ENCODE data around the gene JSRP1. TPM values are rescaled to one million over a fixed set of nuclear protein-coding genes. Genes with fewer than 3 reads are reported as not detected.

Gene JSRP1
- total and polyA plus RNA-seq, 2 of the 8 experiments (the other 6 are each of a cell fraction or from before 2014, with no cell fraction given): 0.24 to 0.56 TPM

- no peak overlapping the region for H3K9ac ChIP-seq (replicated peaks in 1 of 4; ENCODE audit: extremely low read depth in 1 of 4, low read depth in 3 of 4, low read length in 3 of 4)
- no peaks in the 10 kb centered on the region for H3K4me1 ChIP-seq (replicated peaks in 1 of 4; ENCODE audit: control insufficient read depth in 3 of 4, insufficient read depth in 4 of 4, low read length in 3 of 4)
- H2BK120ac ChIP-seq (replicated peaks; ENCODE audit: low read depth, low read length): no peak overlapping the region
- no peak overlapping the region for H4K91ac ChIP-seq (replicated peaks; ENCODE audit: insufficient read length, low read length)
- no peak for FAIRE-seq
- H3K4me2 ChIP-seq (ENCODE audit: insufficient read depth in 1 of 2, low read depth in 2 of 2, low read length in 2 of 2): no peak overlapping the region
- no peak overlapping the region for H2BK20ac ChIP-seq (ENCODE audit: low read length)
- TF ChIP-seq CTBP2 (IDR thresholded peaks at IDR 0.05; ENCODE audit: borderline replicate concordance, insufficient read depth, insufficient read length, low read length) (no peak), TCF12 (IDR thresholded peaks at IDR 0.05; ENCODE audit: low read depth, low read length) (no peak), BRCA1 (IDR thresholded peaks at IDR 0.05; ENCODE audit: low read depth, low read length) (no peak), RNF2 (IDR thresholded peaks at IDR 0.05; ENCODE audit: borderline replicate concordance, low read depth, low read length, missing control alignments, poor library complexity, severe bottlenecking) (no peak), MAFK (IDR thresholded peaks at IDR 0.05; ENCODE audit: low read depth, low read length) (no peak), CBX8 (IDR thresholded peaks at IDR 0.05; ENCODE audit: borderline replicate concordance, low read depth, low read length) (no peak)
- H3K79me1 ChIP-seq (ENCODE audit: low read depth, low read length): no peaks in the 10 kb centered on the region; the same call in 1 of the 2 replicates
- H3K56ac ChIP-seq (replicated peaks; ENCODE audit: insufficient read length, low read depth, low read length): no peak overlapping the region
- H3K4ac ChIP-seq (replicated peaks; ENCODE audit: insufficient read length, low read depth, low read length): no peak overlapping the region
- H4K20me1 ChIP-seq (replicated peaks in 1 of 2; ENCODE audit: control insufficient read depth in 1 of 2, insufficient read depth in 2 of 2, low read length in 2 of 2): peaks cover 0 to 10% of the 10 kb centered on the region in 2 experiments
- peak overlapping the region; percentile 44; the same call in 1 of the 2 replicates for H2BK5ac ChIP-seq (ENCODE audit: low read depth, low read length)
- H3K9me3 ChIP-seq (ENCODE audit: insufficient read depth in 2 of 2, low read depth in 1 of 2, low read length in 1 of 2): no peaks in the 10 kb centered on the region
- H3K14ac ChIP-seq (ENCODE audit: insufficient read length): no peak overlapping the region
- H3K79me2 ChIP-seq (ENCODE audit: control insufficient read depth in 1 of 2, insufficient read depth in 2 of 2, low read length in 2 of 2): no peaks in the 10 kb centered on the region
- ChIA-PET POLR2A (ENCODE audit: partially characterized antibody) (interaction anchor here (0.9 to 1.0 kb wide), 2 partner anchors 15 to 23 kb away, joined by 3 to 4 read pairs; no protein-coding TSS in a partner anchor), CTCF (ENCODE audit: partially characterized antibody) (interaction anchor here (0.6 to 1.5 kb wide), 5 partner anchors 12 to 1674 kb away, joined by 3 to 4 read pairs (median 3); no protein-coding TSS in a partner anchor)
- peaks cover 0 to 26% (median 13%) of the 10 kb centered on the region in 4 experiments; a peak in 6 of 8 replicates for H3K36me3 ChIP-seq (ENCODE audit: control insufficient read depth in 2 of 4, insufficient read depth in 4 of 4, low read length in 3 of 4)
- H2BK15ac ChIP-seq (ENCODE audit: low read length): no peak overlapping the region
- no peaks in the 10 kb centered on the region for H3K23me2 ChIP-seq (ENCODE audit: low read depth, low read length)
- H3K4me3 ChIP-seq (ENCODE audit: extremely low read depth in 1 of 4, insufficient read depth in 2 of 4, low read depth in 3 of 4, low read length in 4 of 4): no peak overlapping the region
- no peak overlapping the region for H3K23ac ChIP-seq (ENCODE audit: insufficient read length)
- H4K5ac ChIP-seq (ENCODE audit: insufficient read length, low read depth, low read length): no peak overlapping the region
- peak overlapping the region; percentile 42; the same call in 1 of the 2 replicates for H4K8ac ChIP-seq (ENCODE audit: extremely low read depth, insufficient read depth, low read length)
- no peak overlapping the region for H3K27ac ChIP-seq (ENCODE audit: low read depth, low read length)
- no peak overlapping the region for H3K18ac ChIP-seq (ENCODE audit: extremely low read depth, low read length)
- H2BK12ac ChIP-seq (ENCODE audit: low read depth, low read length): no peak overlapping the region
- H3K27me3 ChIP-seq (replicated peaks in 1 of 4; ENCODE audit: control insufficient read depth in 3 of 4, extremely low read depth in 1 of 4, insufficient read depth in 3 of 4, low read length in 3 of 4): no peaks in the 10 kb centered on the region
- no peak for DNase-seq (ENCODE audit: low read depth in 1 of 2, low spot score in 2 of 2)
- 94% methylated on average over 15 of the region's 15 CpGs; no CpG with 5 or more reads in 1 of the 2 experiments for WGBS, 2 experiments (ENCODE audit: extremely low coverage in 1 of 2, insufficient coverage in 1 of 2, insufficient read length in 1 of 2, insufficient replicate concordance in 2 of 2, low coverage in 1 of 2, low lambda C conversion rate in 2 of 2, missing lambda C conversion rate in 1 of 2)
- no peak overlapping the region for H2AFZ ChIP-seq (ENCODE audit: low read length)
- no peak overlapping the region for H2AK5ac ChIP-seq (ENCODE audit: low read depth, low read length)
These were observed 49.2 kb downstream of the JSRP1 start for GRCh38 chr19:2207008-2207407.
